Measurements from ENCODE around the gene RASSF6.

DNA sequence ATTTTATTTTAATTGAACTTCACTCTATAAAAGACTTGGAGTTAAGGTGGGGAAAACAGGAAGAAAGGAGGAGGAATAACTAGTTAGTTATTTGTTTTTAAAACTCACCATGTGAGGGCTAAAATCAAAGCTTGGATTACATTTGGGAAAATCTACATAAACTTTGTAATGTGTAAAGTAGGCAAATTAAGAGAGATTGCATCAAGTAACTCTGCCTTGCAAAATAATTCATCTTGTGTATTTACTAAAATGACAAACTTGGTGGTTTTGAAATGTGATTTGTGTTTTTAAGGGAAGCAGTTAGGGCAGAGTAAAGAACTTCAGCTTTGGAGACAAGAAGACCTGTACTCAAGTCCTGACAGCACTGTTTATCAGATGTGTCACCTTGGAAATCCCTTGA lies 43.3 kb upstream of the RASSF6 start:
- TF ChIP-seq CTCF (IDR thresholded peaks at IDR 0.05) (no peak), ZFX (IDR thresholded peaks at IDR 0.05; ENCODE audit: borderline replicate concordance) (no peak)
